Activated CD8-positive, alpha-beta T cell treated with anti-CD3 and anti-CD28 coated beads for 36 hours (primary cell): Measurements from ENCODE around the gene DCAF4. TPM values are rescaled to one million over a fixed set of nuclear protein-coding genes. Genes with fewer than 3 reads are reported as not detected.

ENCODE experiments used
- ATAC-seq: fragments of 200-7000 bp; cut with Tn5 transposase; one replicate; pipeline ENCODE4 v1.10.0; 2021; ENCODE audit warnings: mild to moderate bottlenecking, moderate library complexity
- CTCF ChIA-PET: fragments of 350-600 bp; sonication (Branson Sonifier 250); formaldehyde crosslinking; loops from one replicate; lab custom pipeline; 2021; ENCODE audit warnings: antibody characterized with exemption; lab: Charles Lee
- POLR2A ChIA-PET: fragments of 350-600 bp; sonication (Branson Sonifier 250); formaldehyde crosslinking; loops from one replicate; lab custom pipeline; 2021; ENCODE audit warnings: antibody characterized with exemption; lab: Charles Lee
- DNase-seq: peaks from one replicate; pipeline ENCODE4 v3.0.0-alpha.2; 2020
- H3K27ac Mint-ChIP-seq: one replicate; pipeline ENCODE4 v1.8.0; 2021; ENCODE audit warnings: mild to moderate bottlenecking, mixed read lengths
- H3K27me3 Mint-ChIP-seq: one replicate; pipeline ENCODE4 v1.8.0; 2021; ENCODE audit warnings: mixed read lengths
- H3K36me3 Mint-ChIP-seq: one replicate; pipeline ENCODE4 v1.8.0; 2021; ENCODE audit warnings: low read depth, mixed read lengths
- H3K4me1 Mint-ChIP-seq: one replicate; pipeline ENCODE4 v1.8.0; 2021; ENCODE audit warnings: low read depth, mixed read lengths
- H3K4me3 Mint-ChIP-seq: one replicate; pipeline ENCODE4 v1.8.0; 2021; ENCODE audit warnings: mild to moderate bottlenecking, moderate library complexity, mixed read lengths
- H3K9me3 Mint-ChIP-seq: one replicate; pipeline ENCODE4 v1.8.0; 2021; ENCODE audit warnings: mixed read lengths
- intact Hi-C: fragments of 100-400 bp; cut with micrococcal nuclease; formaldehyde crosslinking; loops from one replicate; pipeline ENCODE4 v1.10.0; 2022
- total RNA-seq, 2 experiments: library from RNA; stranded (reverse); gene quantifications; one replicate each; pipeline ENCODE4 v1.2.3, GENCODE V29; 2021
- TF ChIP-seq, protein P1 (sequence below): fragments of 200-600 bp; IDR thresholded peaks from one replicate; pipeline ENCODE4 v1.8.0; 2022; ENCODE audit warnings: antibody characterized with exemption, mild to moderate bottlenecking

DCAF4 gene
- total RNA-seq, 2 experiments from 2014 or later: 17.9 to 19.4 TPM

DNA sequence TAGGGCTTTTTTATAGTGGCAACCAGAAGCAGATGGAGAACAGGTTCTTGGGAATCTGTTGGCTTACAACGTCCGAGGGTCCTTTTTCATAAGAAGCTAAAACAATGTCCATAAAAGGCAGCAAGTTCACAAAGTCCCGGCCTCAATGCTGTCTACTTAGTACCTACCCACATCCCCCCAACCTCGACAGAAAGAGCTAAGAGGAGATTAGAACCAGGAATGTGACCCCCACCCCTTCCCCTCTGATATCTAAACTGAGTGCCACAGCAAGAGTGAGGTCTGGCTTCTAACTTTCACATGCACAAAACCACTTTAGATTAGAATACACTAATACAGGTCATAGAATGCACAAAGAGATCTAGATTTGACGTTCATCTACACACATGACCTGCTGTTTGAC is 36.9 kb upstream of the DCAF4 start:
- Mint-ChIP-seq H3K4me3 (no peak overlapping the region), H3K4me1 (peaks cover 10% of the 10 kb centered on the region), H3K27ac (no peak overlapping the region), H3K27me3 (peaks cover 35% of the 10 kb centered on the region), H3K9me3 (no peaks in the 10 kb centered on the region), H3K36me3 (no peaks in the 10 kb centered on the region)
- ATAC-seq (no peak), DNase-seq (no peak)
- intact Hi-C loops: no loop called here
- TF ChIP-seq, protein P1, sequence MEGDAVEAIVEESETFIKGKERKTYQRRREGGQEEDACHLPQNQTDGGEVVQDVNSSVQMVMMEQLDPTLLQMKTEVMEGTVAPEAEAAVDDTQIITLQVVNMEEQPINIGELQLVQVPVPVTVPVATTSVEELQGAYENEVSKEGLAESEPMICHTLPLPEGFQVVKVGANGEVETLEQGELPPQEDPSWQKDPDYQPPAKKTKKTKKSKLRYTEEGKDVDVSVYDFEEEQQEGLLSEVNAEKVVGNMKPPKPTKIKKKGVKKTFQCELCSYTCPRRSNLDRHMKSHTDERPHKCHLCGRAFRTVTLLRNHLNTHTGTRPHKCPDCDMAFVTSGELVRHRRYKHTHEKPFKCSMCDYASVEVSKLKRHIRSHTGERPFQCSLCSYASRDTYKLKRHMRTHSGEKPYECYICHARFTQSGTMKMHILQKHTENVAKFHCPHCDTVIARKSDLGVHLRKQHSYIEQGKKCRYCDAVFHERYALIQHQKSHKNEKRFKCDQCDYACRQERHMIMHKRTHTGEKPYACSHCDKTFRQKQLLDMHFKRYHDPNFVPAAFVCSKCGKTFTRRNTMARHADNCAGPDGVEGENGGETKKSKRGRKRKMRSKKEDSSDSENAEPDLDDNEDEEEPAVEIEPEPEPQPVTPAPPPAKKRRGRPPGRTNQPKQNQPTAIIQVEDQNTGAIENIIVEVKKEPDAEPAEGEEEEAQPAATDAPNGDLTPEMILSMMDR: no peak
- CTCF ChIA-PET: interaction anchor here (1.2 kb wide), 1 partner anchor 19 kb away, joined by 3 read pairs; no protein-coding TSS in a partner anchor
- POLR2A ChIA-PET: interaction anchor here (0.6 kb wide), 1 partner anchor 51 kb away, joined by 3 read pairs; no protein-coding TSS in a partner anchor

DNA sequence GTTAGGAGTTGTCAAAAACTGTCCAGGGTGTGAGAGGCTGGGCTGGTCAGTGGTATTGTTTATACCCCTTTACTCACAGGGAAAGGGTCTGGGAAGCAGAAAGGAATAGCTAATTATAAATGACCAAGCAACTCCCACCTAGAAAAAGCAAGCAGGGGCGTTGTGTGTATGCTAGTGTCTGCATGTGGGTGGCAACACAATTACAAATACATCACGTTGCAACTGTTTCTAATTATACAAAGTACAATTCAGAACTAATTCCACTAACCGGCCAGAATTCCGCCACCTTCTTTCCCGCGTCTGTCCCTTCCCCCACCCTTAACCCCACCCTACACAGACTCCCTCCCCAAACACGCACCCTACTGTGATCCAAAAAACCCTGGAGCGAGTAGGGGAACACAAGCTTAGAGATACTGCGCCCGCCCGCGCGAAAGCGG is 34.6 kb upstream of the DCAF4 start:
- ChIA-PET CTCF (interaction anchor here (1.5 to 1.7 kb wide), 3 partner anchors 13 to 378 kb away, joined by 4 to 11 read pairs (median 4); no protein-coding TSS in a partner anchor), POLR2A (no interaction called here)
- Mint-ChIP-seq H3K9me3 (no peaks in the 10 kb centered on the region), H3K4me3 (peak overlapping the region; percentile 77), H3K27me3 (peaks cover 53% of the 10 kb centered on the region), H3K36me3 (no peaks in the 10 kb centered on the region), H3K27ac (no peak overlapping the region), H3K4me1 (peaks cover 18% of the 10 kb centered on the region)
- TF ChIP-seq, protein P1: no peak
- no peak for DNase-seq
- ATAC-seq: no peak
- intact Hi-C loops: no loop called here

DNA sequence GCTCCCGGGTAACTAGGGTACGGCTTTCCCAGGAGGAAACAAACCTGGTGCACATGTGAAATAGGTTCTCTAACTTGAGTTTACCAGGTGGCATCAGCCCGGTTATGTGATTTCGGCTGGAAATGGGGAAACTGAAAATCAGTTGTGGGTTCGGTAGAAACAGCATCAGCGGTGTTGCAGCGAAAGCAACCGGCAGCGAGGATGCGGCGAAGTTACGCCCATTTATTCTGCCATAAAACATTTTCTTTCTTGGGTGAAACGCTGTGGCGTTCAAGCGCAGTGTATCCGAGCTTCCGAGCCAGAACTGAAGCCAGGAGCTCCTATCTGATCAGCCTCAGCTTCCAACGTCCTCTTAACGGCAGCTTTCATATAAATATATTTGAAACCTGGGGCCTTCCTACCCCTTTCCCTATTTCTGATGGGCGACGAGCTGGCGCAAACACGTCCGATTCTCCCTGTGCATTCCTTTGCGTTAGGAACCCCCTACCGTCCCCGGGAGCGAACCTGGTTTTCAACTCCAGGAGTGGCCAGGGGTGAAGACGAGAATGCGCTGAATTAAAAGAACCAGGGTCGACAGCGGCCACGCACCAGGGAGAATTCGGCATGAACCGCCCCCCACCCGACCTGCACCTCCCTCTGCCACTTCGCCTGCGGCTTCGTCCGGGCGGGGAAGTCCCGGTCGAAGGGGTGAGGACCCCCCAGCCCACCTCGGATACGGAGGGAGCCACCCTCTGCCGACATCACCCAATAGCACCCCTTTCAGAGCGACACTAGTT is 34.0 kb upstream of the DCAF4 start:
- POLR2A ChIA-PET: no interaction called here
- H3K36me3 Mint-ChIP-seq: no peaks in the 10 kb centered on the region
- no peak overlapping the region for H3K27ac Mint-ChIP-seq

DNA sequence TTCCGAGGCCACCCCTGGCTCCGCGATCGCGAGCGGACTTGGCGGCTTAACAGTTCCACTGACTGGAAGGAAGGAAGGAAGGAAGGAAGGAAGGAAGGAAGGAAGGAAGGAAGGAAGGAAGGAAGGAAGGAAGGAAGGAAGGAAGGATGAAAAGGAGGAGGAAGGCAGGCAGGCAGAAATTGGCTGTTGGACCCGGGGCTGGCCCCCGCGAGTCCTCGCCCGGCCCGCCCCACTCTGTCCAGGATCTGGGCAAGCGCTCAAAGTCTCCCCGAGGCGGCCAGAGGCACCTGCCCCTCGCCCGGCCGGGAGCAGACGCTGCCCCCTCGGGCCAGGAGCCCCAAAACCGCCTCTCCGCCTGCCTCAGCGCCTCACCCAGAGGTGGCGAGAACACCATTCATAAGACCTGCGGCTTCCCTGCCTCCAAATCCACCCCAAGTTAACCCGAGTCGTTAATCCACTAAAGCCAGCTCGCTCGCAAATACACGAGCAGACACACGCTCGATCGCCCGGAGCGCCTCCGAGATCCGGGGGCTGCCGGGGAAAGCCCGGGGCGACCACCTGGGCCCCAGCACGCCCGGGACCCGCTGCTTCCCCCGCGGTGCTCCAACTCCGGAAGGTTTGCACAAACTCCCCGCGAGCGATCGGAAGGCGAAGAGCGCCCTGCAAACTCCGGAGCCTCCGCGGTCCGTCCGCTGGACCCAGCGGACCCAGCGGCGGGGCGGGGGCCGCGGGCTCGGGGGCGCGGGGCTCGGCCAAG is 33.2 kb upstream of the DCAF4 start:
- POLR2A ChIA-PET: interaction anchor here (1.4 kb wide), 1 partner anchor 369 kb away, joined by 3 read pairs; no protein-coding TSS in a partner anchor
- peak; percentile 4 for ATAC-seq
- DNase-seq: peak; percentile 41
- H3K27me3 Mint-ChIP-seq: peaks cover 56% of the 10 kb centered on the region
- peaks cover 18% of the 10 kb centered on the region for H3K4me1 Mint-ChIP-seq
- peak overlapping the region; percentile 77 for H3K4me3 Mint-ChIP-seq
- no peak overlapping the region for H3K27ac Mint-ChIP-seq
- no peaks in the 10 kb centered on the region for H3K9me3 Mint-ChIP-seq
- CTCF ChIA-PET: interaction anchor here (1.2 to 1.7 kb wide), 2 partner anchors 15 to 374 kb away, joined by 3 to 4 read pairs; no protein-coding TSS in a partner anchor
- H3K36me3 Mint-ChIP-seq: no peaks in the 10 kb centered on the region
- TF ChIP-seq, protein P1: no peak
- intact Hi-C loops: no loop called here

More for the DNA sequence above, 34.0 kb upstream of the DCAF4 start:
- ATAC-seq (no peak), DNase-seq (peak; percentile 49)
- H3K27me3 Mint-ChIP-seq: peaks cover 55% of the 10 kb centered on the region
- H3K9me3 Mint-ChIP-seq: no peaks in the 10 kb centered on the region
- intact Hi-C loops: no loop called here
- CTCF ChIA-PET: interaction anchor here (1.5 to 1.6 kb wide), 2 partner anchors 12 to 378 kb away, joined by 4 to 11 read pairs; no protein-coding TSS in a partner anchor
- H3K4me3 Mint-ChIP-seq: peak overlapping the region; percentile 77
- TF ChIP-seq, protein P1: no peak
- H3K4me1 Mint-ChIP-seq: peaks cover 18% of the 10 kb centered on the region
